Measurements from ENCODE around the gene DSP. TPM values are rescaled to one million over a fixed set of nuclear protein-coding genes. Genes with fewer than 3 reads are reported as not detected.
A peak's percentile ranks its signal among the peaks of the same experiment; 100 is the strongest.

DSP gene, protein sequence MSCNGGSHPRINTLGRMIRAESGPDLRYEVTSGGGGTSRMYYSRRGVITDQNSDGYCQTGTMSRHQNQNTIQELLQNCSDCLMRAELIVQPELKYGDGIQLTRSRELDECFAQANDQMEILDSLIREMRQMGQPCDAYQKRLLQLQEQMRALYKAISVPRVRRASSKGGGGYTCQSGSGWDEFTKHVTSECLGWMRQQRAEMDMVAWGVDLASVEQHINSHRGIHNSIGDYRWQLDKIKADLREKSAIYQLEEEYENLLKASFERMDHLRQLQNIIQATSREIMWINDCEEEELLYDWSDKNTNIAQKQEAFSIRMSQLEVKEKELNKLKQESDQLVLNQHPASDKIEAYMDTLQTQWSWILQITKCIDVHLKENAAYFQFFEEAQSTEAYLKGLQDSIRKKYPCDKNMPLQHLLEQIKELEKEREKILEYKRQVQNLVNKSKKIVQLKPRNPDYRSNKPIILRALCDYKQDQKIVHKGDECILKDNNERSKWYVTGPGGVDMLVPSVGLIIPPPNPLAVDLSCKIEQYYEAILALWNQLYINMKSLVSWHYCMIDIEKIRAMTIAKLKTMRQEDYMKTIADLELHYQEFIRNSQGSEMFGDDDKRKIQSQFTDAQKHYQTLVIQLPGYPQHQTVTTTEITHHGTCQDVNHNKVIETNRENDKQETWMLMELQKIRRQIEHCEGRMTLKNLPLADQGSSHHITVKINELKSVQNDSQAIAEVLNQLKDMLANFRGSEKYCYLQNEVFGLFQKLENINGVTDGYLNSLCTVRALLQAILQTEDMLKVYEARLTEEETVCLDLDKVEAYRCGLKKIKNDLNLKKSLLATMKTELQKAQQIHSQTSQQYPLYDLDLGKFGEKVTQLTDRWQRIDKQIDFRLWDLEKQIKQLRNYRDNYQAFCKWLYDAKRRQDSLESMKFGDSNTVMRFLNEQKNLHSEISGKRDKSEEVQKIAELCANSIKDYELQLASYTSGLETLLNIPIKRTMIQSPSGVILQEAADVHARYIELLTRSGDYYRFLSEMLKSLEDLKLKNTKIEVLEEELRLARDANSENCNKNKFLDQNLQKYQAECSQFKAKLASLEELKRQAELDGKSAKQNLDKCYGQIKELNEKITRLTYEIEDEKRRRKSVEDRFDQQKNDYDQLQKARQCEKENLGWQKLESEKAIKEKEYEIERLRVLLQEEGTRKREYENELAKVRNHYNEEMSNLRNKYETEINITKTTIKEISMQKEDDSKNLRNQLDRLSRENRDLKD (N-terminal part only)
- 87.0 TPM for polyA plus RNA-seq (2013, experiment 1 of 2)
- polyA plus RNA-seq (2013, experiment 2 of 2) = 102 TPM

DNA sequence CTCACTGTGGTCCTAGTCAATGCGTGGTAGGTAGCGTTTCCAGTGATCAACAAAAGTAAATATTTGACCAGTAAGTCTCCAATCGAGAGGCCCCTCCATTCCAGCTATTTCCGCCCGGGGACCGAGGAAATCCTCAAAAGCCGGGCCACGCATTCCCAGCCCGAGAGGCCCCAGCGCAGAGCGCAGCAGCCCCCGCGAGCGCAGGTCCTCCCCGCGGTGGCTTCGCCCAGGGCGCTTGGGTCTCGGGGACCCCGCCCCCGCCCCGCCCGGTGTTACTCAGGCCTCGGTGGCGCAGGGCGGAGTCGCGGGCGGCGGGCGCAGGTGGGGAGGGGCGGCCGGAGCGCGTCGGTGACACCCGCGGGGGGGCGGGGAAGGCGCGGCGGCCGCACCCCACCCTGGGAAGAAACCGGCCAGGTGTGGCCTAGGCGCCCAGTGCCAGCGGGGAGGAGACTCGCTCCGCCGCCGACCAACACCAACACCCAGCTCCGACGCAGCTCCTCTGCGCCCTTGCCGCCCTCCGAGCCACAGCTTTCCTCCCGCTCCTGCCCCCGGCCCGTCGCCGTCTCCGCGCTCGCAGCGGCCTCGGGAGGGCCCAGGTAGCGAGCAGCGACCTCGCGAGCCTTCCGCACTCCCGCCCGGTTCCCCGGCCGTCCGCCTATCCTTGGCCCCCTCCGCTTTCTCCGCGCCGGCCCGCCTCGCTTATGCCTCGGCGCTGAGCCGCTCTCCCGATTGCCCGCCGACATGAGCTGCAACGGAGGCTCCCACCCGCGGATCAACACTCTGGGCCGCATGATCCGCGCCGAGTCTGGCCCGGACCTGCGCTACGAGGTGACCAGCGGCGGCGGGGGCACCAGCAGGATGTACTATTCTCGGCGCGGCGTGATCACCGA is at the start of gene DSP:
TSS of gene DSP (plus strand) at position 497 of the 890 bp plus-strand sequence. CDS start at position 742, 245 bp downstream.
- 0% methylated on average over 64 to 99 of the region's 105 CpGs for WGBS, 2 experiments (ENCODE audit: insufficient coverage in 2 of 2)
- Histone ChIP-seq H3K4me3 (ENCODE audit: extremely low read depth, insufficient read depth, low read length, poor library complexity, severe bottlenecking) (peak within 1 kb of the TSS; percentile 75), H3K27ac (ENCODE audit: low read depth, low read length, severe bottlenecking) (peak within 1 kb of the TSS; percentile 88), H3K9me3 (ENCODE audit: control insufficient read depth, low read length) (no peaks in the 10 kb centered on the region), H3K4me1 (ENCODE audit: control insufficient read depth, insufficient read depth, low read length, poor library complexity, severe bottlenecking) (peaks cover 12% of the 10 kb centered on the region), H3K36me3 (ENCODE audit: control insufficient read depth, insufficient read depth, low read length) (no peaks in the 10 kb centered on the region)

DNA sequence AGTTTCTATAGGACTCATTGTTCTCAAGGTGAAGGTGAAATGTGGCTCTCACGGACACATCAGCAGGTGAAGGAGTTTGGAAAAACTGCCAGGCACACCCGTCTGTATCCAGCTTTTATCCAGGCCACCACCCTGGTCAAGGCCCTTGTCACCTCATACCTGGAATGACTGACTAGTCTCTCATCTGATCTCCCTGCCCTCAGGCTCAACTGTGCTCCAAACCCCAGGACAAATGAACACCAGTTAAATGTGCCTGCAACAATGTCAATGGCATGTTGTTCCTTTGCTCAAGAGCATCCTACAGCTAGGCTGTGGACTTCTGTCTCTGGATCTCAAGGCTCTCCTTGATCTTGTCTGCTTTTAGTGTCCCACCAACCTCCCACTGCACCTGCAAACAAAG is 47.6 kb upstream of the DSP start:
- Histone ChIP-seq H3K4me1 (ENCODE audit: control insufficient read depth, insufficient read depth, low read length, poor library complexity, severe bottlenecking) (peaks cover 4% of the 10 kb centered on the region), H3K36me3 (ENCODE audit: control insufficient read depth, insufficient read depth, low read length) (no peaks in the 10 kb centered on the region), H3K4me3 (ENCODE audit: extremely low read depth, insufficient read depth, low read length, poor library complexity, severe bottlenecking) (no peak overlapping the region), H3K27ac (ENCODE audit: low read depth, low read length, severe bottlenecking) (no peak overlapping the region), H3K9me3 (ENCODE audit: control insufficient read depth, low read length) (no peaks in the 10 kb centered on the region)
- 95 to 100% methylated on average over 2 of the region's 2 CpGs for WGBS, 2 experiments (ENCODE audit: insufficient coverage in 2 of 2)

DNA sequence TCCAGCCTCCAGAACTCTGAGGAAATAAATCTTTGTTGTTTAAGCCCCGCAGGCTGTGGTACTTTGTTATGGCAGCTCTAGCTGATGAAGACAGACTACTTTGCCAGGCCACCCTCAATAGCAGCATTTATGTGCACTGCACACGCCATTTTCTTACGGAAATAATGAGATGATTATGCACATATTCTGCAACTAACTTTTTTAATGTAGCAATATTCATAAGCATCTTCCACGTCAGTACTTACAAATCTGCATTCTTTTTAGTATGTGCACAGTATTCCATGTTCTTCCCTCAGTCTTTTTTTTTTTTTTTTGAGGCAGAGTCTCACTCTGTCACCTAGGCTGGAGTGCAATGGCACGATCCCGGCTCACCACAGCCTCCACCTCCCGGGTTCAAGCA is 46.8 kb upstream of the DSP start:
- H3K4me3 ChIP-seq (ENCODE audit: extremely low read depth, insufficient read depth, low read length, poor library complexity, severe bottlenecking) = no peak overlapping the region
- no peak overlapping the region for H3K27ac ChIP-seq (ENCODE audit: low read depth, low read length, severe bottlenecking)
- no peaks in the 10 kb centered on the region for H3K36me3 ChIP-seq (ENCODE audit: control insufficient read depth, insufficient read depth, low read length)
- no peaks in the 10 kb centered on the region for H3K9me3 ChIP-seq (ENCODE audit: control insufficient read depth, low read length)
- 97 to 100% methylated on average over 2 to 3 of the region's 7 CpGs for WGBS, 2 experiments (ENCODE audit: insufficient coverage in 2 of 2)
- H3K4me1 ChIP-seq (ENCODE audit: control insufficient read depth, insufficient read depth, low read length, poor library complexity, severe bottlenecking) = peaks cover 4% of the 10 kb centered on the region

DNA sequence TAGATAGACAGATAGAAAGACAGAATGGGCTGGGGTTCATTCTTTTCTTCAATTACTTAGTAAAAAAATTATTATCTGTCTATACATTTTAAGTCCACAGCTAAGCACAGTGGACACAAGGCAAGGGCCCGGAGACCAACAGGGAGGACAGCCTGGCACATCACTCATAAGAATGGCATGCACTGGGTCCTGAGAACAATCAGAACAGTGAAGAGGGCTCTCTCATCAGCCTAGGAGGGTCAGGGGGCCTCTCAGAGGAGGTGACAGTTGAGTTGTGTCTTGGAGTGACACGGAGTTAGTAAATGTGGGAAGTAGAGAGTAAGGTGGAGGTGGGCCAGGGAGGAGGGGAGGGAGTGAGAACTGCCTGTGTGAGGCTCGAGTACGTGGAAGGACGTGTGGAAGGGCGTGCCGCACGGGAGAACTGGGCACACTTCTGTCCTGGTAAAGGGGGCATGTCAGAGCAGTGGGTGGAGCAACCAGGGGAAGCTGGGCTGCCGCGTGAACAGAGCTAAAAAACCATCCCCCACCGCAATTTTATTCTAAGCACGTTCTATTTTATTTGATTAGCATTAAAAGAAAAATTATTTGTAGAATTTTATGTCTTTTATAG is 45.1 kb upstream of the DSP start:
- Histone ChIP-seq H3K36me3 (ENCODE audit: control insufficient read depth, insufficient read depth, low read length) (no peaks in the 10 kb centered on the region), H3K9me3 (ENCODE audit: control insufficient read depth, low read length) (no peaks in the 10 kb centered on the region), H3K4me1 (ENCODE audit: control insufficient read depth, insufficient read depth, low read length, poor library complexity, severe bottlenecking) (peaks cover 4% of the 10 kb centered on the region), H3K4me3 (ENCODE audit: extremely low read depth, insufficient read depth, low read length, poor library complexity, severe bottlenecking) (no peak overlapping the region), H3K27ac (ENCODE audit: low read depth, low read length, severe bottlenecking) (no peak overlapping the region)
- 80 to 92% methylated on average over 8 of the region's 12 CpGs for WGBS, 2 experiments (ENCODE audit: insufficient coverage in 2 of 2)

DNA sequence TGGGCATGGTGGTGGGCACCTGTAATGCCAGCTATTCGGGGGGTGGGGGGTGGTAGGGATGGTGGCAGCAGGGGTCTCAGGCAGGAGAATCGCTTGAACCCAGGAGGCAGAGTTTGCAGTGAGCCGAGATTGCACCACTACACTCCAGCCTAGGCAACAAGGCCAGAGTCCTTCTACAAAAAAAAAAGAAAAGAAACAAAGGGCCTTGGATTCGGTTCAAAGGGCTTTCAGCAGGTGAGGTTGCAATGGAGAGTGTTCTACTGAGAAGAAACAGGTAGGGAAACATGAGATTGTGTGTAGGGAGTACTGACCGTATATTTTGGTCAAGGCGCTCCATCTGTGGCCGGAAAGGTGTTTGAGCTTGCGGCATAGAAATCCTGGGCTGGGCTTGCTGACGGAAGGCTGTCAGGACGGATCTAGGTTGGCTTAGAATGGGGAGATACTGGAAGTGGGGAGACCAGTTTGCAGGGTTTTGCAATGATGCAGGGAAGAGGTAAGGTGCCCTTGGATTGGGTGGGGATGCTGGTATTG is 40.7 kb upstream of the DSP start:
- no peaks in the 10 kb centered on the region for H3K9me3 ChIP-seq (ENCODE audit: control insufficient read depth, low read length)
- no peaks in the 10 kb centered on the region for H3K36me3 ChIP-seq (ENCODE audit: control insufficient read depth, insufficient read depth, low read length)
- H3K27ac ChIP-seq (ENCODE audit: low read depth, low read length, severe bottlenecking) = no peak overlapping the region
- peaks cover 10% of the 10 kb centered on the region for H3K4me1 ChIP-seq (ENCODE audit: control insufficient read depth, insufficient read depth, low read length, poor library complexity, severe bottlenecking)
- no peak overlapping the region for H3K4me3 ChIP-seq (ENCODE audit: extremely low read depth, insufficient read depth, low read length, poor library complexity, severe bottlenecking)
- 96% methylated on average over 8 of the region's 10 CpGs for WGBS, 2 experiments (ENCODE audit: insufficient coverage in 2 of 2)

DNA sequence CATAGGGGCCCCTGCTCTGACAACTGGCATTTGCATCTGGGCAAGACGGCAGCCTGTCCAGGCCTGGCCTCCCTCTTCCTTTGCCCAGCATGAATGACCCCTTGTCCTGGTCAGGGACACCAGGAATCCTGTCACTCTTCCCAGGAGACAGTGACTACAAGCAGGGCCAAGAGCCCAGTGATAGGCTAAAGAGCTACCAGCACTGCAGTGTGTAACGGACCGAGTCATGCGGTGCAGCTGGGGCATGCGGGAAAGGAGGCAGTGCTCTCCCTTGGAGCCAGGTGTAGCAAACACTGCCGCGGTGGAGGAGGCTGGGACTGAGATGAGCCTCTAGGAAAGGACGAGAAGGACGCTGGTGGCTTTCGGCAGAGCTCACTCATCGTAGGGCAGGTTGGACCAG is 38.7 kb upstream of the DSP start:
- Histone ChIP-seq H3K4me1 (ENCODE audit: control insufficient read depth, insufficient read depth, low read length, poor library complexity, severe bottlenecking) (peaks cover 5% of the 10 kb centered on the region), H3K4me3 (ENCODE audit: extremely low read depth, insufficient read depth, low read length, poor library complexity, severe bottlenecking) (no peak overlapping the region), H3K27ac (ENCODE audit: low read depth, low read length, severe bottlenecking) (no peak overlapping the region), H3K36me3 (ENCODE audit: control insufficient read depth, insufficient read depth, low read length) (no peaks in the 10 kb centered on the region), H3K9me3 (ENCODE audit: control insufficient read depth, low read length) (no peaks in the 10 kb centered on the region)
- WGBS, 2 experiments (ENCODE audit: insufficient coverage in 2 of 2) = 83 to 86% methylated on average over 11 of the region's 11 CpGs

DNA sequence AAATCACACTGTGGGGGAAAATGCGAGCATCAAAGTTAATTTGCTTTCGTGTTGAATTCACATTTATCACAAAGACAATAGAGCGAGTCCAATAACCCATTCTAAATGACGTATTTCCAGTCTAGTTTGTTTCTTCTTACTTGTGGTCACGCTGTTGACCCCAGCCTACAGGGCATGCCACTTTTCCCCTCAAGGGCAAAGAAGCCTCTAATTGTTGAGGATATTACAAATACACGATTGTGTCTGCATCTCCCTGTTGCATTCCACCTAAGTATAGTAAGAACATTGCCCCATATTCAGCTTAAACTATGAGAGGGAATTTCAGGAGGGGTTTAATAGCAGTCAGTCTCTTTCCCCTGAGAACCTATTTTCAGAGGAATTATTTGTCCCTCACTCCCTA is 37.4 kb upstream of the DSP start:
- peaks cover 5% of the 10 kb centered on the region for H3K4me1 ChIP-seq (ENCODE audit: control insufficient read depth, insufficient read depth, low read length, poor library complexity, severe bottlenecking)
- no peaks in the 10 kb centered on the region for H3K36me3 ChIP-seq (ENCODE audit: control insufficient read depth, insufficient read depth, low read length)
- no peak overlapping the region for H3K27ac ChIP-seq (ENCODE audit: low read depth, low read length, severe bottlenecking)
- WGBS, 2 experiments (ENCODE audit: insufficient coverage in 2 of 2) = 80 to 88% methylated on average over 3 to 5 of the region's 6 CpGs
- no peak overlapping the region for H3K4me3 ChIP-seq (ENCODE audit: extremely low read depth, insufficient read depth, low read length, poor library complexity, severe bottlenecking)
- no peaks in the 10 kb centered on the region for H3K9me3 ChIP-seq (ENCODE audit: control insufficient read depth, low read length)

DNA sequence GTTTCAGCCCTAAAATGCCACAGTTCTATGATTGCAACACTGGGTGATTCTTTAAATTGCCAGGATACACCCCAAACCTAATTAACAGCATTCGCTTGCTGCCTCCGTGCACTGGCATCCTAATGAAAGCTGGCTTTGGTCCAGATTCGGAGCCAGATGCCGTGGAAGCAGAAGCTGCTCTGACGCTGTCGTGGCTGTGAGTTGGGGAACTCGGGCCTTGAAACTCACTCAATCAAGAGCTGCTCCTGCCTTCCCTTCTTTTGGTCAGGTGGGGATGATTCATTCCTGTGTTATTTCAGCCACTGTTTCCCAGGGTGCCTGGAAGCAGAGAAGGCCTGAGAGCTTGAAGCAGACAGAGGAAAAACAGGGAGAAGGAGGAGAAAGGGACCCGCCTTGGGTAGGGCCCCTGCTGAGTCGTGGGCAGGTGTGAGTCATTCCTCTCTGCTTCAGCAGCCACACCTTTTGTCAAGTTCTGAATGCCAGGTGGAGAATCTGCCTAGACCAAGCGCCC is 36.2 kb upstream of the DSP start:
- no peaks in the 10 kb centered on the region for H3K9me3 ChIP-seq (ENCODE audit: control insufficient read depth, low read length)
- H3K4me3 ChIP-seq (ENCODE audit: extremely low read depth, insufficient read depth, low read length, poor library complexity, severe bottlenecking) = no peak overlapping the region
- no peaks in the 10 kb centered on the region for H3K36me3 ChIP-seq (ENCODE audit: control insufficient read depth, insufficient read depth, low read length)
- H3K27ac ChIP-seq (ENCODE audit: low read depth, low read length, severe bottlenecking) = peak overlapping the region; percentile 64
- WGBS, 2 experiments (ENCODE audit: insufficient coverage in 2 of 2) = 17 to 28% methylated on average over 7 of the region's 10 CpGs
- peaks cover 5% of the 10 kb centered on the region for H3K4me1 ChIP-seq (ENCODE audit: control insufficient read depth, insufficient read depth, low read length, poor library complexity, severe bottlenecking)

DNA sequence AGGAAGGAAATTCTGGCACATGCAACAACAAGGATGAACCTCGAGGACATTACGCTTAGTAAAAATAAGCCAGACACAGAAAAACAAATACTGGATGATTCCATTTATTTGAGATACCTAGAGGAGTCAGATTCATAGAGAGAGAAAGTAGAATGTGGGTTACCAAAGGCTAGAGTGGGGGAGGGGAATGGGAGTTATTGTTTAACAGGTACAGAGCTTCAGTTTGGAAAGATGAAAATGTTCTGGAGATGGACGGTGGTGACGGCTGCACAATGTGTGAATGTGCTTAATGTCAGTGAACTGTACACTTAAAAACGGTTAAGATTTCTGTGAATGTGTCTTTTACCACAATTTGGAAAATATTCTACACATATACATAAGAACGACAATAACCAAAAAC is 33.9 kb upstream of the DSP start:
- Histone ChIP-seq H3K4me3 (ENCODE audit: extremely low read depth, insufficient read depth, low read length, poor library complexity, severe bottlenecking) (no peak overlapping the region), H3K9me3 (ENCODE audit: control insufficient read depth, low read length) (no peaks in the 10 kb centered on the region), H3K4me1 (ENCODE audit: control insufficient read depth, insufficient read depth, low read length, poor library complexity, severe bottlenecking) (peaks cover 5% of the 10 kb centered on the region), H3K36me3 (ENCODE audit: control insufficient read depth, insufficient read depth, low read length) (no peaks in the 10 kb centered on the region), H3K27ac (ENCODE audit: low read depth, low read length, severe bottlenecking) (no peak overlapping the region)
- WGBS, 2 experiments (ENCODE audit: insufficient coverage in 2 of 2) = 90 to 96% methylated on average over 2 to 4 of the region's 6 CpGs
